NCI-H1417 (cell line): ENCODE results near the gene SCP2D1.

Source experiments
- DNase-seq, 3 experiments: peaks; one replicate each; lab custom pipeline; 2025; lab: John Stamatoyannopoulos, UW

Gene SCP2D1

DNA sequence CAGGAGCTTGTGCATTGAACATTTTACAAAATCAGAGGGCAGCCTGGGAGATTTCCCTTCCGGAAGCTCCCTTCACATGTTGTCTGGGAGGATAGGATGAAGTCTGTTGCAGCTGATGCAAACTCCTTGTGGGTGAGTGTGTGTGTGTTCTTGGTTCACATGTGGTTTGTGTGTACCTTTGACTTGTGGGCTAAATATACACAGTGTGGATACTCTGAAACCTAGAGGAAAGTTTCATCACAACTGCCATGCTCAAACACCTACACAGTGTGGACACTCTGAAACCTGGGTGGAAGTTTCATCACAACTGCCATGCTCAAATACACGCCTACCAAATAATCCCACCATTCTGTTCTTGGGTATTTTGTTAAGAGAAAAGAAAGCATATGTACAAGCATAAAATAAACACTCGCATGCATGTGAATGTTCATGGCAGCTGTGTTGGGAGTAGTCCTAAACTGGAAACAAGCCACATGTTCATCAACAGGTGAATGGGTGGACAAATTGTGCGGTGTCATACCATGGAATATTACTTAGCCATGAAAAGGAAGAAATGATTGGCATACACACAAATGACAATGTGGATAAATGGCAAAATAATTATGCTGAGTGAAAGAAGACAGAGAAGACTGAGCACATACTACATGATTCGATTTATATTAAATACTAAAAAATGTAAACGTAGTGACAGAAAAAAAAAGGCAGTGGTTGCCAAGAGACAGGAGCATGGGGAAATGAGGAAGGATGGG, 1.8 kb downstream of the SCP2D1 start:
- DNase-seq = no peak

DNA sequence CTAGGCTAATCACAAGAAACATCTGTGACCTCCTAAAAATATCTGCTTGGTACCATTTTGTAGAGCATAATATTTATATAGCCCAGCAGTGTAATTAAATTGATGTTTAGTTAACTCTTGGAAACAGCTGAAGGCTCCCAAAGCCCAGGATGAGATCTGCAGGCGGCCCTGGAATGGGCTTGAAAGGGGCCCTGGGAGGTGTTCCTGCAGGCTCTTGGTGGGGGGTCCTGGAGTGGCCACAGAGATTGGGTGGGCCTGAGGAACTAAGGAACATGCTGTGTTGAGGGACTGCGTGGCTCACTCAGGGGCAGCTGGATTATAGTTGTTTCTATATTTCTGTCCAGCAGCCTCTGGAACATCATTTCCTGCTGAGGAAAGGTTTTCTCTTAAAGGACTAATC, 9.2 kb downstream of the SCP2D1 start:
- no peak for DNase-seq

GRCh38 chr20:18831830-18832499, 18.4 kb downstream of the SCP2D1 start:
- no peak for DNase-seq

DNA sequence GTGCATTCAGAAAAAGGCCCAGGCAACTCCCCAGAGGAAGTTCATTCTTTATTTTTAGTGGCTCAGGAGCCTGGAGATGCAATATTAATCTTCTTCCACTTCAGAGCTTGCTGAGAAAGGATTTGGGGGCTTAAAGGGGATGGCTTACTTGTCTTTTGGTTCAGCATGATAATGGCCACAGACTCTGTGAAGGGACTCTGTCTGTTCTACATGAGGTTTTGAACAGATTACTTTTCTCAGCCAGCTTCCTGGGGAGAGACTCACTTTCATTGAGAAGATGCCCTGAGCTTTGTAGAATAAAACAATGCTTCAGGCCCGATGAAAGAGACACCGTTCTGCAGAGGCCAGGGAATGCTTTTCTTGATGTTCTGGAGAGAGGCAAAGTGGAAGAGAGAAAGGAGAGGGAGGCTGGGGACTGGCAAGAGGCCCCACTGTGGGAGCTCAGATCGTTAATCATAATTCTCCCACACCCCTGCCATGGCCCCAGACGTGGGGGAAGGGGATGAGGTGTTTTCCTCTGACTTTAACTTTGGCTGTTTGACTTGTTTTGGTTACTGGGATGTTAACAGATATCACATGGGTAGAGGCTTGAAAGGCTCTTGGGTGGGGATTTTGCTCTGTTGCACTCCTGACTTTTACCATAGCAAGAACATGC, 19.1 kb downstream of the SCP2D1 start:
- DNase-seq = no peak

GRCh38 chr20:18835466-18836256, 22.1 kb downstream of the SCP2D1 start:
- DNase-seq = no peak

- no peak for DNase-seq
These were observed 24.1 kb downstream of the SCP2D1 start for GRCh38 chr20:18837718-18838117.

GRCh38 chr20:18839507-18840247, 26.1 kb downstream of the SCP2D1 start:
- no peak for DNase-seq

DNA sequence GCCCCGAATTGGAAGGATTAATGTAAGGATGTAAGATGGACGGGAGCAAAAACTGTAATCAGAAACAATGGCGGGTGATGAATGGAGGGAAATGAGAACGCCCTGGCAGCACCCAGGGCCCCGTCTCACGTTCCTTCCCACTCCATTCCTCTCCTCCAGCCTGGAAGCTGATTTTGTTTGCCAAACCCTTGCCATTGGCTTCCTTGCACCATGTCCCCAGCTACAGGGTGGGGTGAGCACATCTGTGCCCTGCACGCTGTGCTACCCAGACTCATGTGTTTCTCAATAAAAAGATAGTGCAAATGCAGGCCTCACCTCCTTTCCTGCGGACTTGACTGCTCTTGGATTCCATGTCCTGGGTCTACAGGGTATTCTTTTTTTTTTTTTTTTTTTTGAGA, 26.7 kb downstream of the SCP2D1 start:
- no peak for DNase-seq

GRCh38 chr20:18845017-18845416, 31.4 kb downstream of the SCP2D1 start:
- no peak for DNase-seq

DNA sequence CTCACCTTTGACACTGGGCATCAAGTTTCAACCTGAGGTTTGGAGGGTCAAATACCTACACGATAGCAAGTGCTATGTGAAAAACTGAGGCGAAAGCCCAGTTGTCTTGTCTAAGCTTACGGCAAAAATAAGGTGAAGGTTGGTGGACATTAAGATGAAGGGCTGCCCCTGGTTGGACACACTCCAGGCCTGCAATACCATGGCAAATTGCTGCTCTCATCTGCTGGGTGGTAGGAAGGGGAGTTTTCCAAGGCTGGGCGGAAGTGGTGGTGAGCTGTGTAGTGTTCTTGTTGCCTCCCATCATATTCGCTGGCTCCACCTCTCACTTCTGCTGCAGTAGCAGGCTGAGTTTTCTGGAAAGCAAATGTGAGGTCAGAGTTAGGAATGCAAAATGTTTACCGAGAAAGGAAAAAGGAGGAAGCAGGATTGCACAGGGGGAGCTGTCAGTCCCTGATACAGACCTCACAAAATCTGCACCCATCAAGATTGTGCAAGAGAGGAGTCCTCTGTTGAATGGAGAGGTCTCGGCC, 33.7 kb downstream of the SCP2D1 start:
- no peak for DNase-seq

GRCh38 chr20:18849131-18849530, 35.5 kb downstream of the SCP2D1 start:
- peak in 1 of 3 experiments; percentile 4 for DNase-seq

DNA sequence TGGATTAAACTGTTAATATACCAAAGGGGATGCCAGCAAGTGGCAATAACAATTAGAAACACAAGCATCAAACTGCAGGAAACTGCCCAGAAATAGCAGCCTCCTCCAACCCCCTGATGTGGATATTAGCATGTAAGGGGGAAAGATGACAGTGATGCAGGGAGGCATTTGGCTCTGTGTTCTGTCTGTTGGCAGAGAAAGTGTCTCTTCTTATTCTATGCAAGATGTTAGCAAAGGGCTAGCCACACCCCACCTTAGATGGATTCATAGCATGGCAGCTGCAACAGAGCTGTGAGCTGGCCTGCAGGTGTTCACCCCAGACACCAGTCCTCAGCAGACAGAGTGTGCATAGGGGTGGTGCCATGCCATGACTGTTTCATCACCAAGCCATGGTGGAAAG, 38.0 kb downstream of the SCP2D1 start:
- no peak for DNase-seq

GRCh38 chr20:18852318-18852717, 38.7 kb downstream of the SCP2D1 start:
- no peak for DNase-seq

- no peak for DNase-seq
These were observed 39.6 kb downstream of the SCP2D1 start for GRCh38 chr20:18853216-18853615.

DNA sequence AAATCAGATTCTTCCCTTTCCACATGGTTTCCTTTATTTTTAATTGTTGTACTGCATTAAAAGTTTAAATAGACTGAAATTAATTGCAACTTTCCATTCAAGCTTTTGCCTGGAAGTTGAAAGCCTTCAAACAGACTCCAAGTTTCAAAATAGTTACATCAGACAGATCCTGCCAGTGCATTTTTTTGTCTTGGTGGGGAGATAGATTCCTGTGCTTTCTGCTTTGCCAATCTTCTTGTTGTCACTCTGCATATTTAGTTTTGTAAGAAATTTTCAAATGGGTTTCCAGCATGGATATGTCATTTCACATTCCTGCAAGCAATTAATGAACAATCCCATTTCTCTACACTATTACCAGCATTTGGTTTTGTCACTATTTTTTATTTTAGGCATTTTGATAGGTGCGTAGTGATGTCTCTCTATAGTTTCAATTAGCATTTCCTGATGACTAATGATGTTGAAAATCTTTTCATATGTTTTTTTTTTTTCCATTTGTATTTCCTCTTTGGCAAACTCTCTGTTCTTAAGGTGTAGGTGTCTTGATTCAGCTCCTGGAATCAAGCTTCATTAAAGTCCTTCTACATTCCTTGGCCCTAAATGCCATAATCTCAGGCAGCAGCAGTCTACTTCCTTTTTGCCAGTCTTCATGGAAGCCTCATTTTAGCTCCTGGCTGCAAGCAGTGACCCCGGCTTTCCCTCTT, 40.5 kb downstream of the SCP2D1 start:
- DNase-seq = no peak

- DNase-seq = no peak
These were observed 42.3 kb downstream of the SCP2D1 start for GRCh38 chr20:18855882-18856281.

GRCh38 chr20:18856873-18857272, 43.3 kb downstream of the SCP2D1 start:
- no peak for DNase-seq

- DNase-seq = no peak
These were observed 44.1 kb downstream of the SCP2D1 start for GRCh38 chr20:18857640-18858039.

DNA sequence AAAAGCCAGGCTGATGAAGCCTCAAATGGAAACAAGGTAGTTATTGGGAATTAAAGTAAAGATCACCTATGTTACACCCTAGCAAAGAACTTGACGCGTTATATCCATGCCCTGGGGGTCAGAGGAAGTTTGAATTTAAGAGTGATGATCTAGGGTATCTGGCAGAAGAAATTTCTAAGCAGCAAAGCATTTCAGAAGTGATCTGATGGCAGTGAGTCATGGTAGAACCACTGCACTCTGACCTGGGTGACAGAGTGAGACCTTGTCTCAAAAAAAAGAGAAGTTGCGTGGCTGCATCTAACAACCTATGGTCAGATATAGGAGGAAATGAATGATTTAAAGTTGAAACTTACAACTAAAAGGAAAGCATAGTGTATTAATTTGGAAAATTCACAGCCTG, 45.2 kb downstream of the SCP2D1 start:
- DNase-seq = no peak
